Stimulated activated naive CD8-positive, alpha-beta T cell treated with anti-CD3 and anti-CD28 coated beads, Interleukin-15, amount 100 ng/mL, for 72 hours (primary cell): ENCODE results near the gene CRYGN.
A peak's percentile ranks its signal among the peaks of the same experiment; 100 is the strongest.

ENCODE experiments used
- ATAC-seq: fragments of 150-1000 bp; cut with Tn5 transposase; 2 replicates; pipeline ENCODE4 v1.10.0; 2021; ENCODE audit warnings: mild to moderate bottlenecking, moderate library complexity
- DNase-seq, 2 donors: peaks; one replicate each; pipeline ENCODE4 v3.0.0; 2021 to 2022
- H3K27ac Mint-ChIP-seq, 2 donors: one replicate each; pipeline ENCODE4 v1.8.0; 2022; ENCODE audit warnings: mild to moderate bottlenecking in 2 of 2, mixed read lengths in 2 of 2, moderate library complexity in 2 of 2
- H3K27me3 Mint-ChIP-seq: one replicate; pipeline ENCODE4 v1.8.0; 2022; ENCODE audit warnings: mixed read lengths
- H3K4me1 Mint-ChIP-seq: one replicate; pipeline ENCODE4 v1.8.0; 2022; ENCODE audit warnings: mild to moderate bottlenecking, mixed read lengths
- H3K4me3 Mint-ChIP-seq, 2 donors: one replicate each; pipeline ENCODE4 v1.8.0; 2022; ENCODE audit warnings: mild to moderate bottlenecking in 2 of 2, mixed read lengths in 2 of 2, moderate library complexity in 1 of 2
- H3K9me3 Mint-ChIP-seq, 2 donors: one replicate each; pipeline ENCODE4 v1.8.0; 2022; ENCODE audit warnings: mixed read lengths in 2 of 2

The CRYGN gene

DNA sequence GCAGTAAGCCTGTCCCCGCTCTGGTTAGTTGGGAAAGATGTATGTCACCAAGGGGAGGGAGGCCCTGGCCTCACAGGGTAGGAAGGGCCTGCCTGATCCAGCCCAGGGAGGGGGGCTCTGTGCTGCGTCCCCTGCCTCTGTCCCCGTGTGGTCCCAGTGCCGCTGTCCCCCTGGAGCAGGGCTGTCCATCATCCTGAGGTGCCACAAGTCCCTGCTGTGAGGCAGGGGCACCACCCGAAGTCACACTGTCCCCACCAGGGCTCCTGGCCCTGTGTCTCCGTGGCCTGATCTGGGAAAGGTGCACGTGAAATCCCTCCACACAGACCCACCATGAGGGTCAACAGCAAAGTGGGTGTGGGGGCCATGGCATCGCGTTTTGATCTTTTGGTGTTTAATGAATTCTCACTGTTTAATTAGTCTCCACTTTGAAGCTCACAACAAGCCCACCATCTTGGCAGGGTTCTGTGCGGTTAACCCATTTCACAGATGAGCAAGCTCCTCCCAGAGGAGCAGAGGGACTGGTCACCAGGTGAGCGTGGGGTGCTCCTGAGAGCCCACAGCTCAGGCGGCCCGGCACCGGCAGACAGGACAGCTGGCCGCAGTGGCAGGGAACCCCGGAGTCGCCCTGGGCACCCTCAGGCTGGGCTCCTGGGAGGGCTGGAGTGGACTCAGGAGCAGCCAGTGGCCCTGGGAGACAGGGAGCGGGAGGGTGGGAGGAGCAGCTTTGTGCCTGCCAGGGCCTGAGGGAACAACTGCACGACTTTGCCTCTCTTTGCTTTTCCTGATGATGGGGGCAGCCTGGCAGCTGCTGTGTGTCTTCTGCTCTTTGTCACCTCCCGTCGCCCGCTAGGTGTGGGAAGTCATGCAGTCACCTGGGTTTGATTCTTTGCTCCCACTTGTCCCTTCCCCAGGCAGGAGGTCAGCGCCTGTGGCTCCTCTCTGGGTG lies 12.0 kb upstream of the CRYGN start:
- ATAC-seq: no peak

DNA sequence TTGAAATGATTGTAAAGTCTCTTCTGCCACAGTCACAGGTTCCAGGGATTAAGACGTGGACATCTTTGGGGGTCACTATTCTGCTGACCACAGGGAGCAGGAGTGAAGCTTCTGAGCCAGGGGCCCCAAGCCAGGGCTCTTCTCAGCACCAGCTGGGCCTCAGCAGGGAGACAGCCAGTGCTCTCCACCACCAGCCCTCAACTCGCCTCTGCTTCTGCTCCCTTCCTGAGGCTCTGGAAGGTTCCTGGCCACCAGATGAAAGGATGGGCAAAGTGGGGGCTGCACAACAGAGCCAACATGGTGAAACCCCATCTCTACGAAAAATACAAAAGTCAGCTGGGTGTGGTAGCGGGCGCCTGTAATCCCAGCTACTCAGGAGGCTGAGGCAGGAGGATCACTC lies 11.2 kb upstream of the CRYGN start:
- Mint-ChIP-seq H3K27me3 (peaks cover 29% of the 10 kb centered on the region), H3K4me1 (peaks cover 6% of the 10 kb centered on the region), H3K4me3 (no peak overlapping the region), H3K9me3 (no peaks in the 10 kb centered on the region), H3K27ac (no peak overlapping the region)
- no peak for ATAC-seq
- DNase-seq: no peak

More for the DNA sequence above, 12.0 kb upstream of the CRYGN start:
- H3K27me3 Mint-ChIP-seq: peaks cover 29% of the 10 kb centered on the region
- no peak for DNase-seq
- H3K9me3 Mint-ChIP-seq: no peaks in the 10 kb centered on the region
- no peak overlapping the region for H3K27ac Mint-ChIP-seq
- H3K4me1 Mint-ChIP-seq: peaks cover 6% of the 10 kb centered on the region
- H3K4me3 Mint-ChIP-seq: no peak overlapping the region

- Mint-ChIP-seq H3K27me3 (peaks cover 29% of the 10 kb centered on the region), H3K4me3 (no peak overlapping the region), H3K27ac (no peak overlapping the region), H3K4me1 (peaks cover 6% of the 10 kb centered on the region), H3K9me3 (no peaks in the 10 kb centered on the region)
- no peak for ATAC-seq
- DNase-seq: no peak
Observed at GRCh38 chr7:151449990-151450389, 10.0 kb upstream of the CRYGN start.

- Mint-ChIP-seq H3K4me3 (peak overlapping the region; percentile 60 to 81), H3K9me3 (no peaks in the 10 kb centered on the region), H3K4me1 (peaks cover 14% of the 10 kb centered on the region), H3K27ac (peak overlapping the region in 1 of 2 donors; percentile 16), H3K27me3 (peaks cover 29% of the 10 kb centered on the region)
- DNase-seq: peak; percentile 76 to 83
- ATAC-seq: peak; percentile 88
Observed at GRCh38 chr7:151448261-151449252, 8.6 kb upstream of the CRYGN start.

- Mint-ChIP-seq H3K4me3 (peak overlapping the region; percentile 60 to 81), H3K9me3 (no peaks in the 10 kb centered on the region), H3K4me1 (peaks cover 14% of the 10 kb centered on the region), H3K27me3 (peaks cover 23% of the 10 kb centered on the region), H3K27ac (no peak overlapping the region)
- ATAC-seq: no peak
- DNase-seq: no peak
Observed at GRCh38 chr7:151447901-151448260, 7.9 kb upstream of the CRYGN start.

DNA sequence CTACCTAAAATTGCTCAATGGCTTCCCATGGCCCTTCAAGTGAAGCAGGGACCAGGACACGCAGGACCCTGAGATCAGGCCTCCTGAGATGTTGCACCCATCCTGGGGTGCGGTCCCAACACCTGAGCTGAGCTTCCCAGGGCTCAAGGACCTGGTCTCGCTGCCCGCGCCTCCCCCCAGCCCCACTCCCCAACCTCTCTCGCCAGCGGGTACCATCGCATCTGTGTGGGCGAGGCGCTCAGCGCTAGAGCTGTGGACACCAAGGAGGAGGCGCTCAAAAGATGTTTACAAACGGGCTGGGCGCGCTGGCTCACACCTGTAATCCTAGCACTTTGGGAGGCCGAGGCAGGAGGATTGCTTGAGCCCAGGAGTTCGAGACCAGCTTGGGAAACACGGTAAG lies 7.4 kb upstream of the CRYGN start:
- Mint-ChIP-seq H3K4me1 (peaks cover 14% of the 10 kb centered on the region), H3K9me3 (no peaks in the 10 kb centered on the region), H3K4me3 (peak overlapping the region in 1 of 2 donors; percentile 6), H3K27ac (no peak overlapping the region), H3K27me3 (peaks cover 20% of the 10 kb centered on the region)
- no peak for ATAC-seq
- DNase-seq: no peak

DNA sequence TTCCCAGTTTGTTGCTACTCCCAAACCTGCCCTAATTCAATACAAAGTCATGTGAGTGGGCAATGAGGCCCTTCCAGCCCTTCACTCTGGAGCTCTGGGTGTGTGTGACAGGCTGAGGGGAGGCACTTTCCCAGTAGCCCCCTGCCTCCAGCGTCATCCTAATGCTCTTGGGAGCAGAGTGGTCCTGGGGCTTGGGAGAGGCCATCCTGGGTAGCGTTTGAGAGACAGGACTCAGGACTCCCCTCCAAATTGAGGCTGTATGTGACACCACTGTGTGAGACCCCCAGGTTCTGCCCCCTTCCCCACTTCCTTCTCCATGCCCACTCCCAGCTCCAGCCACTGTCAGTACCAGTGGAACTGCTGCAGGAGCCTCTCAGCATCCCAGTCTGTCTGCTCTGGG lies 6.5 kb upstream of the CRYGN start:
- no peak for DNase-seq
- Mint-ChIP-seq H3K4me1 (peaks cover 23% of the 10 kb centered on the region), H3K9me3 (no peaks in the 10 kb centered on the region), H3K27me3 (peaks cover 20% of the 10 kb centered on the region), H3K4me3 (no peak overlapping the region), H3K27ac (no peak overlapping the region)
- ATAC-seq: no peak

- ATAC-seq (peak; percentile 39), DNase-seq (no peak)
- no peaks in the 10 kb centered on the region for H3K9me3 Mint-ChIP-seq
- no peak overlapping the region for H3K27ac Mint-ChIP-seq
- no peak overlapping the region for H3K4me3 Mint-ChIP-seq
- peaks cover 4% of the 10 kb centered on the region for H3K27me3 Mint-ChIP-seq
- H3K4me1 Mint-ChIP-seq: peaks cover 38% of the 10 kb centered on the region
Observed at GRCh38 chr7:151444632-151445031, 4.7 kb upstream of the CRYGN start.

DNA sequence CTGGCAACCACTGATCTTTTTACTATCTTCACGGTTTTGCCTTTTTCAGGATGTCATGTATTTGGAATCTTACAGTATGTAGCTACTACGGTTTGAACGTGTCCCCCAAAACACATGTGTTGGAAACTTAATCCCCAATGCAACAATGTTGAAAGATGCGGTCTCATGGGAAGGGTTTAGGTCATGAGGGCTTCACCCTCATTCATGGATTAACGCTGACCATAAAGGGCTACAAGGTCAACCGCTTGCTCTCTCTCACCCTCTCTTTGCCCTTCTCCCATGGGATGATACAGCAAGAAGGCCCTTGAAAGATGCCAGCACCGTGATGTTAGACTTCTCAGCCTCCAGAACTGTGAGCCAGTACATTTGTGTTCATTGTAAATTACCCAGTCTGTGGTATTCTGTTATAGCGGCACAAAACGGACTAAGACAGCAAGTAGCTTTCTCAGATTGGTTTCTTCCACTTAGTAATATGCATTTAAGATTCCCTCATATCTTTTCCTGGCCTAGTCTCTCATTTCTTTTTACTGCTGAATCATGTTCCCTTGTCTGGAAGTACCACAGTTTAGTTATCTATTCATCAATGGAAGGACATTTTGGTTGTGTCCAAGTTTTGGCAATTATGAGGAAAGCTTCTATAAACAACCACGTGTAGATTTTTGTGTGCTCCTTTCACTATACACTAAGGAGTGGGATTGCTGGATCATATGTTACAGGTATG lies 3.0 kb upstream of the CRYGN start:
- Mint-ChIP-seq H3K4me3 (no peak overlapping the region), H3K4me1 (peaks cover 44% of the 10 kb centered on the region)

DNA sequence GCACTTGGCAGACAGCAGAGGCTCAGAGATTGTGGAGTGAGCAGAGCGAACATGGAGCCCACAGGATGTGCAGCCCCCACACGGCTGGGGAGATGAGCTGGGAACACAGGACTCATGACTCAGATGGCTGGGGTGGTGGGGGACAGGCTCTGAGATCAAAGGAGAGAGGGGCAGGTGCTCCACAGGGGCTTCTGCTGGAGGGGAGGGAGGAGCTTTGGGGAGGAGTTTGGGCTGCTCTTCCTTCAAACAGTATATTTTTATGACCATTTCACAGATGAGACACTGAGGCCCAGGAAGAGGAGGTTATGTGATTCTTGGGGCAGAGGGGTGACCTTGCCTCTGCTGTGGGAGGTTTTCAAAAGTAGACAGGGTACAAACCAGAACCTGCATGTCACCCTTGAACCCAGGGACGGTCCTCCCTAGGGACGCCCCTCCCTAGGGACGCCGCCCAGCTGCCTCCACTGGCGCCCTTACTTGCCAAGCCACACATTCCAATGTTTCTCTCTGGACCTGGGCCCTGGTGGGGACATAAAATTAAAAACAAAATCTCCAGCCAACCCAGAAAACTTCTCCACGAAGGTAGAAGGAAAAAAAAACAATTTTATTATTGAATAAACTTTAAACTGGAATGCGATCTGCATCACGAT lies 981 bp upstream of the CRYGN start:
- Mint-ChIP-seq H3K27me3 (no peaks in the 10 kb centered on the region), H3K4me3 (peak overlapping the region; percentile 68 to 77), H3K27ac (peak overlapping the region; percentile 72 to 77), H3K9me3 (no peaks in the 10 kb centered on the region), H3K4me1 (peaks cover 44% of the 10 kb centered on the region)
- ATAC-seq (peak; percentile 18), DNase-seq (no peak)

More for the DNA sequence above, 3.0 kb upstream of the CRYGN start:
- Mint-ChIP-seq H3K27me3 (no peaks in the 10 kb centered on the region), H3K27ac (no peak overlapping the region), H3K9me3 (no peaks in the 10 kb centered on the region)
- ATAC-seq (no peak), DNase-seq (no peak)

GRCh38 chr7:151438864-151439601 lies 908 bp downstream of the CRYGN start:
- no peak overlapping the region for H3K27ac Mint-ChIP-seq
- H3K4me1 Mint-ChIP-seq: peaks cover 36% of the 10 kb centered on the region
- no peaks in the 10 kb centered on the region for H3K9me3 Mint-ChIP-seq
- ATAC-seq (no peak), DNase-seq (no peak)
- H3K4me3 Mint-ChIP-seq: peak overlapping the region; percentile 68 to 77
- no peaks in the 10 kb centered on the region for H3K27me3 Mint-ChIP-seq

DNA sequence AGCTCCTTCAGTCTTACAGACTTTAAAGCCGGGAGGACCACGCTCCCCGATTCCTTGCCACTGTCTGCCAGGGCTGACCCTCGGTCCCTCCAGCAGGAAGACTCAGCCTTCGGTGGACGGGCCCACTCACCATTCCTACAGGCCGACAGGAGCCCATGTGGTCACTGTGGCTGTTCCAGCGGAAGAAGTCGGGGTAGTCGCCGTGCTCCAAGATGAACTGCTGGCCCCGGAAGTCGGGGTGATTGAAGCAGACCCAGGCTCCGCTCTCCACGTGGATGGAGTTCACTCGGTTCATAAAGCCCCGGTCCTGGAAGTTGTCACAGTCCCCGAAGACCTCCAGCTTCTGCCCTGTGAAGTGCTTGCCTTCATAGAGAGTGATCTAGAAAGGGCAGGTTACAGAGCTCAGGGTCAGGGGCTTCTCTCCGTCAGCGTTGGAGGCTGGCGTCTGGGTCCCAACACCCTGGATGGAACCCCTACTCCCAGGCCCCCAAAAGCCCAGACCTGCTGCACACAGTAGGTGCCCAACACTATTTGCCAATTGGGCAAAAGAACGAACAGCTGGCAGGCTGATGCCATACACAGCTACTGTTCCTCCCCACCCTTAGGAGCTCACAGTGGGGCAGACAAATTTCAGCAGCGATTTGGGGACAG lies 1.9 kb downstream of the CRYGN start:
- no peaks in the 10 kb centered on the region for H3K9me3 Mint-ChIP-seq
- ATAC-seq: no peak
- H3K4me3 Mint-ChIP-seq: no peak overlapping the region
- no peak overlapping the region for H3K27ac Mint-ChIP-seq
- H3K27me3 Mint-ChIP-seq: no peaks in the 10 kb centered on the region
- H3K4me1 Mint-ChIP-seq: peaks cover 47% of the 10 kb centered on the region
- no peak for DNase-seq

DNA sequence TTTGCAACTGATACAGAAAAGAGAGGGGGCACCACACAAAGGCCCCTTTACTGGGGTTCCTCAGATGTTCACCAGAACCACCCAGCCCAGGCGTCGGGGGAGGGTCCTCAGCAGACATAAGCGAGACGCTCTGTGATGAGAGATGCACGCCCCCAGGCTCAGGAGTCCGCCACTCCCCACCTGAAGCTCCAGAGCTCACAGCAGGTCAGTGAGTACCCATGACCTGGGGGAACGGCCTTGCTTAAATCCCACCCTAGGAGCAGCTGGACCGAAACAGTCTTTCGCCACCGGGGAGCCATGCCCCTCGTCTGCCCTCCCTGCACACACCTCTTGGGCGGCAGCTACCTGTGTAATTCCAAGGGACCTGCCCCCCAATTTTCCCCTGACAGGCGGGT lies 2.8 kb downstream of the CRYGN start:
- no peak for ATAC-seq
- H3K27me3 Mint-ChIP-seq: no peaks in the 10 kb centered on the region
- no peak for DNase-seq
- no peak overlapping the region for H3K4me3 Mint-ChIP-seq
- H3K4me1 Mint-ChIP-seq: peaks cover 54% of the 10 kb centered on the region
- no peaks in the 10 kb centered on the region for H3K9me3 Mint-ChIP-seq
- no peak overlapping the region for H3K27ac Mint-ChIP-seq
